Astrocyte (in vitro differentiated cells and primary cell): ENCODE measurements around the gene TBC1D14. TPM values are rescaled to one million over a fixed set of nuclear protein-coding genes. Genes with fewer than 3 reads are reported as not detected.
A peak's percentile ranks its signal among the peaks of the same experiment; 100 is the strongest.

Experiments used
- DNase-seq: peaks from one replicate; pipeline ENCODE4 v3.0.0-alpha.2; 2010; ENCODE audit warnings: low read depth
- FAIRE-seq: peaks from 2 replicates; lab custom pipeline; 2011; peaks lifted over from hg19 to GRCh38; lab: Jason Lieb, UNC
- H2AFZ ChIP-seq: 2 replicates; pipeline ENCODE4 v1.6.0; 2012; ENCODE audit warnings: low read depth, low read length, inconsistent platforms
- H3K27ac ChIP-seq: 2 replicates; pipeline ENCODE4 v1.5.1; 2011; ENCODE audit warnings: low read depth, low read length, inconsistent platforms
- H3K27me3 ChIP-seq: 2 replicates; pipeline ENCODE4 v1.6.0; 2011; ENCODE audit warnings: low read length, inconsistent platforms; ENCODE audit not compliant: insufficient read depth
- H3K36me3 ChIP-seq: 2 replicates; pipeline ENCODE4 v1.5.1; 2011; ENCODE audit warnings: low read length, inconsistent platforms; ENCODE audit not compliant: insufficient read depth
- H3K4me1 ChIP-seq: 2 replicates; pipeline ENCODE4 v1.5.1; 2011; ENCODE audit warnings: low read length, inconsistent platforms; ENCODE audit not compliant: insufficient read depth
- H3K4me2 ChIP-seq: 2 replicates; pipeline ENCODE4 v1.6.0; 2012; ENCODE audit warnings: low read length, inconsistent platforms
- H3K4me3 ChIP-seq: 2 replicates; pipeline ENCODE4 v1.5.1; 2011; ENCODE audit warnings: low read depth, mild to moderate bottlenecking, low read length, inconsistent platforms; ENCODE audit not compliant: insufficient read depth
- H3K79me2 ChIP-seq: 2 replicates; pipeline ENCODE4 v1.6.0; 2012; ENCODE audit warnings: mild to moderate bottlenecking, low read length, inconsistent platforms; ENCODE audit not compliant: insufficient read depth
- H3K9ac ChIP-seq: 2 replicates; pipeline ENCODE4 v1.6.0; 2012; ENCODE audit warnings: mild to moderate bottlenecking, low read length, inconsistent platforms
- H3K9me3 ChIP-seq: 2 replicates; pipeline ENCODE4 v1.5.1; 2012; ENCODE audit warnings: low read depth, mild to moderate bottlenecking, low read length, inconsistent platforms; ENCODE audit not compliant: insufficient read depth
- H4K20me1 ChIP-seq: 2 replicates; pipeline ENCODE4 v1.6.0; 2012; ENCODE audit warnings: low read length, inconsistent platforms; ENCODE audit not compliant: insufficient read depth
- H3K27ac Mint-ChIP-seq: one replicate; pipeline ENCODE4 v1.8.0; 2021; ENCODE audit warnings: mild to moderate bottlenecking, mixed read lengths; ENCODE audit not compliant: unreplicated experiment
- H3K27me3 Mint-ChIP-seq: one replicate; pipeline ENCODE4 v1.8.0; 2021; ENCODE audit warnings: low read depth, mixed read lengths; ENCODE audit not compliant: unreplicated experiment
- H3K36me3 Mint-ChIP-seq: one replicate; pipeline ENCODE4 v1.8.0; 2021; ENCODE audit warnings: low read depth, mixed read lengths; ENCODE audit not compliant: unreplicated experiment
- H3K4me1 Mint-ChIP-seq: one replicate; pipeline ENCODE4 v1.8.0; 2021; ENCODE audit warnings: low read depth, mixed read lengths; ENCODE audit not compliant: unreplicated experiment
- H3K4me3 Mint-ChIP-seq: one replicate; pipeline ENCODE4 v1.8.0; 2021; ENCODE audit warnings: mild to moderate bottlenecking, moderate library complexity, mixed read lengths; ENCODE audit not compliant: unreplicated experiment
- H3K9me3 Mint-ChIP-seq: one replicate; pipeline ENCODE4 v1.8.0; 2021; ENCODE audit warnings: mild to moderate bottlenecking, mixed read lengths; ENCODE audit not compliant: unreplicated experiment
- CTCF ChIP-seq: IDR thresholded peaks from 2 replicates; pipeline ENCODE4 v1.5.1; 2011; ENCODE audit warnings: low read depth, mild to moderate bottlenecking, inconsistent platforms, low read length, moderate library complexity; ENCODE audit not compliant: insufficient read depth
- EZH2 ChIP-seq: IDR thresholded peaks from 2 replicates; pipeline ENCODE4 v1.6.1; 2012; ENCODE audit warnings: mild to moderate bottlenecking, low read length, inconsistent platforms; ENCODE audit not compliant: insufficient read depth
- total RNA-seq: library from RNA; stranded (reverse); gene quantifications from 2 replicates; pipeline ENCODE4 v1.2.1, GENCODE V29; 2021

The TBC1D14 gene
- total RNA-seq, 1 donor from 2014 or later, result 30.4 TPM

- H3K27ac Mint-ChIP-seq, result no peak overlapping the region
- no peak overlapping the region for H3K4me3 Mint-ChIP-seq
- Histone ChIP-seq H4K20me1 (peaks cover 32% of the 10 kb centered on the region), H3K4me3 (no peak overlapping the region), H3K4me1 (peaks cover 18% of the 10 kb centered on the region), H3K9me3 (no peaks in the 10 kb centered on the region), H2AFZ (no peak overlapping the region), H3K9ac (no peak overlapping the region), H3K27me3 (no peaks in the 10 kb centered on the region), H3K27ac (no peak overlapping the region), H3K4me2 (no peak overlapping the region), H3K36me3 (no peaks in the 10 kb centered on the region), H3K79me2 (peaks cover 7% of the 10 kb centered on the region)
- no peaks in the 10 kb centered on the region for H3K27me3 Mint-ChIP-seq
- FAIRE-seq, result no peak
- H3K36me3 Mint-ChIP-seq, result peaks cover 3% of the 10 kb centered on the region
- no peak for DNase-seq
- peaks cover 5% of the 10 kb centered on the region for H3K9me3 Mint-ChIP-seq
- H3K4me1 Mint-ChIP-seq, result peaks cover 29% of the 10 kb centered on the region
- TF ChIP-seq CTCF (no peak), EZH2 (no peak)
Observed at GRCh38 chr4:6937754-6938153, 28.1 kb downstream of the TBC1D14 start.

GRCh38 chr4:6938237-6938636 lies 28.6 kb downstream of the TBC1D14 start:
- FAIRE-seq, result no peak
- no peak overlapping the region for H3K27ac Mint-ChIP-seq
- H3K27me3 ChIP-seq, result no peaks in the 10 kb centered on the region
- H3K9ac ChIP-seq, result no peak overlapping the region
- H3K4me2 ChIP-seq, result no peak overlapping the region
- H3K4me3 ChIP-seq, result no peak overlapping the region
- no peak overlapping the region for H2AFZ ChIP-seq
- no peak for DNase-seq
- H3K27me3 Mint-ChIP-seq, result no peaks in the 10 kb centered on the region
- no peak overlapping the region for H3K27ac ChIP-seq
- peaks cover 33% of the 10 kb centered on the region for H3K4me1 Mint-ChIP-seq
- H3K9me3 ChIP-seq, result no peaks in the 10 kb centered on the region
- peaks cover 9% of the 10 kb centered on the region for H3K79me2 ChIP-seq
- peaks cover 4% of the 10 kb centered on the region for H3K9me3 Mint-ChIP-seq
- H3K4me3 Mint-ChIP-seq, result peak overlapping the region; percentile 50
- H4K20me1 ChIP-seq, result peaks cover 32% of the 10 kb centered on the region
- H3K4me1 ChIP-seq, result peaks cover 22% of the 10 kb centered on the region
- no peaks in the 10 kb centered on the region for H3K36me3 ChIP-seq
- TF ChIP-seq CTCF (no peak), EZH2 (no peak)
- H3K36me3 Mint-ChIP-seq, result peaks cover 3% of the 10 kb centered on the region

GRCh38 chr4:6938647-6939271 lies 29.1 kb downstream of the TBC1D14 start:
- no peak for DNase-seq
- TF ChIP-seq EZH2, result no peak
- TF ChIP-seq CTCF, result no peak
- Histone ChIP-seq H3K4me3 (no peak overlapping the region), H3K4me1 (peaks cover 22% of the 10 kb centered on the region), H3K9ac (no peak overlapping the region), H3K79me2 (peaks cover 10% of the 10 kb centered on the region), H3K27me3 (no peaks in the 10 kb centered on the region), H3K4me2 (no peak overlapping the region), H3K9me3 (no peaks in the 10 kb centered on the region), H3K36me3 (no peaks in the 10 kb centered on the region), H4K20me1 (peaks cover 32% of the 10 kb centered on the region), H3K27ac (no peak overlapping the region), H2AFZ (no peak overlapping the region)
- peaks cover 39% of the 10 kb centered on the region for H3K4me1 Mint-ChIP-seq
- FAIRE-seq, result no peak
- peaks cover 1% of the 10 kb centered on the region for H3K9me3 Mint-ChIP-seq
- H3K4me3 Mint-ChIP-seq, result no peak overlapping the region
- H3K36me3 Mint-ChIP-seq, result peaks cover 3% of the 10 kb centered on the region
- H3K27ac Mint-ChIP-seq, result no peak overlapping the region
- no peaks in the 10 kb centered on the region for H3K27me3 Mint-ChIP-seq
